NB4 (cell line): ENCODE measurements around the gene NFYC.
"Not testable (repeated sequence)": the region's sequence is repeated elsewhere in the genome, so short reads cannot be mapped to it uniquely, and the experiment has no call there.

Source experiments
- DNase-seq: peaks from one replicate; pipeline ENCODE4 v3.0.0; 2010; ENCODE audit warnings: low read depth
- H3K4me3 ChIP-seq: one replicate; pipeline ENCODE4 v1.5.1; 2011; ENCODE audit warnings: mild to moderate bottlenecking, low read depth, low read length, moderate library complexity
- CTCF ChIP-seq: IDR thresholded peaks from one replicate; pipeline ENCODE4 v1.5.1; 2012; ENCODE audit warnings: low read depth, low read length
- MYC ChIP-seq: IDR thresholded peaks from 2 replicates; pipeline ENCODE4 v1.6.1; 2011; ENCODE audit warnings: low read depth, low read length
- POLR2A ChIP-seq: IDR thresholded peaks from 2 replicates; pipeline ENCODE4 v1.6.1; 2011; ENCODE audit warnings: mild to moderate bottlenecking; ENCODE audit not compliant: insufficient read length; ENCODE audit errors: extremely low read depth
- TF ChIP-seq, protein P1 (sequence below): IDR thresholded peaks from 2 replicates; pipeline ENCODE4 v1.6.1; 2011; ENCODE audit warnings: low read depth, low read length

The NFYC gene

DNA sequence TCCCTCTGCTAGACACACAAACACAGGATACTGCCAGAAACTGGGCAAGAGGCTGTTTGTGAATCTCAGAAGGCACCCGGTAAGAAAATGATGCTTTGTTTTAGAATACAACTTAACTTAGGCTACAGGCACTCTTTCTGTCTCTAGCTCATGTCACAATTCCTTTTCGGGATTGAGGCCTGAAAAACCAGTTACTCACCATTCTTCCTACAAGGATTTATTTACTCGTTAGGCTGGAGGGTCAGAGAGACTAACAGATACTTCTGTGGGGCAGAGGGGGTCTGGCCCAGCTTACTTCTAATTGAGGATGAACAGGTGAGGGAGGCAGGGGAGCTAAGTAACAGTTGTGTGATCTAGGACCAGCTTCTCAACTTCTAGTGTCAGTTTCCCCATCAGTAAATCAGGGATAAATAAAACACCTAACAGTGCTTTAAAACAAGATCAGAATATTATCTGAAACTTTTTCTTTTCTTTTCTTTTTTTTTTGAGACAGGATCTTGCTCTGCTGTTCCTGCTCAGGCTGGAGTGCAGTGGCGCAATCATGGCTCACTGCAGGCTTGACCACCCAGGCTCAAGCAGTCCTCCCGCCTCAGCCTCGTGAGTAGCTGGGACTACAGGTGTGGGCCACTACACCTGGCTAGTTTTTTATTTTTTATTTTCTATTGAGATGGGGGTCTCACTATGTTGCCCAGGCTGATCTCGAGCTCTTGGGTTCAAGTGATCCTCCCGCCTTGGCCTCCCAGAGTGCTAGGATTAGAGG lies 31.9 kb downstream of the NFYC start:
- H3K4me3 ChIP-seq: no peak overlapping the region
- TF ChIP-seq, protein P1, sequence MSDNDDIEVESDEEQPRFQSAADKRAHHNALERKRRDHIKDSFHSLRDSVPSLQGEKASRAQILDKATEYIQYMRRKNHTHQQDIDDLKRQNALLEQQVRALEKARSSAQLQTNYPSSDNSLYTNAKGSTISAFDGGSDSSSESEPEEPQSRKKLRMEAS: no peak
- TF ChIP-seq CTCF (no peak), MYC (no peak), POLR2A (no peak)
- DNase-seq: no peak

GRCh38 chr1:40727662-40728061 lies 36.2 kb downstream of the NFYC start:
- H3K4me3 ChIP-seq, DNase-seq: not testable (repeated sequence)

GRCh38 chr1:40729316-40729862 lies 37.9 kb downstream of the NFYC start:
- DNase-seq, H3K4me3 ChIP-seq: not testable (repeated sequence)

DNA sequence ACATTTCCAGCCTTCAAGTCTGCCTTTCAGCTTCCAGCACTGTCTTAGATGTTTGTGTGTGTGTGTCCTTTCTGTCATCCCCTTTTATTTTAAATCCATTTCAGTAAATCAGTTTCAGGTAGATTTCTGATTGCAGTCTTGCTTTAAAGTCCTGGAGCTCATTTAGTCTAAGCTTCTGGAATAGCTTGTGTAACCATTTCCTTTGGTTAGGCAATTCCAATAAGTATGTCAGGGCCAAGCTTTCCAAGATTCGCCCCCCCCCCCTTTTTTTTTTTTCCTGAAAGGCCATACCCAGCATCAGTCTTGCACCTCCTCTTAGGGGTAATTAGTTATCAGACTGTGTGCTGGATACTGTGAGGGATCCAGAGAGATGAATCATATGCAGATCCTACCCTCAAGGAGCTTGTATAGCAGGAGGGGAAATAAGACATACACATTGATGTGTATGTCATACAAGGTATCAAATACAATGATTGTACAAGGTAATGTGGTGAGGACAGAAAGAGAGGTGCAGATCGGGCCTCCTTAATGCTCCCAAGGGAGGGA lies 41.3 kb downstream of the NFYC start:
- TF ChIP-seq CTCF (no peak), POLR2A (no peak), MYC (no peak)
- TF ChIP-seq, protein P1: no peak
- H3K4me3 ChIP-seq: no peak overlapping the region
- no peak for DNase-seq

- no peak for DNase-seq
- no peak for TF ChIP-seq MYC
- H3K4me3 ChIP-seq: no peak overlapping the region
Observed at GRCh38 chr1:40734882-40735628, 43.6 kb downstream of the NFYC start.

DNA sequence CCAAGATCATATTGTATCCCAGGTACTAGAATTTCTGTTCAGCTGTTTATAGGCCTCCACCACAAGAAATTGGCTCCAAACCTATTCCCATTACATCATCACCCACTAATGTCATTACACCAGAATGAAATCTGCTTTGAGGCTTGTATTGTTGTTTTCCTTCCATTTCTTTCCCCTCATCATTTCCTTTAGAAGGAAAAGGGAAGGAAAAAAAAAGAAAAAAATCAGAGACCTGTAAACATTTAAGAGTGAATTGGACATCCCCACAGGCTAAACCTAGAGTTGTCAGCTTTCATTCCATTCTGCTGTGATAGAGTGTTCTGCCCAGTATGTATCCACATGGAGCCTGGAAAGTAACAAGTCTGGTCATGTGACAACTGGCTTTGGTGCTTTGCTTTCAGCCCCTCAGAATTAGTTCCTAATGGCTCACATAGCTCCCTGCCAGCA lies 44.6 kb downstream of the NFYC start:
- no peak for TF ChIP-seq POLR2A
- TF ChIP-seq, protein P1: no peak
- TF ChIP-seq MYC: no peak
- TF ChIP-seq CTCF: no peak
- H3K4me3 ChIP-seq: no peak overlapping the region
- DNase-seq: no peak

- DNase-seq: no peak
- H3K4me3 ChIP-seq: no peak overlapping the region
- TF ChIP-seq POLR2A: no peak
- TF ChIP-seq, protein P1: no peak
- TF ChIP-seq MYC: no peak
- TF ChIP-seq CTCF: no peak
Observed at GRCh38 chr1:40738831-40739230, 47.3 kb downstream of the NFYC start.
